IPS-20b (cell line): ENCODE data around the gene GPR87.
A peak's percentile ranks its signal among the peaks of the same experiment; 100 is the strongest.

Source experiments
- H3K27ac ChIP-seq: one replicate; pipeline ENCODE4 v1.5.1; 2013; ENCODE audit warnings: low read length
- H3K27me3 ChIP-seq: 2 replicates; pipeline ENCODE4 v1.6.1; 2013; ENCODE audit warnings: mild to moderate bottlenecking, low read length, inconsistent platforms; ENCODE audit not compliant: insufficient read depth
- H3K36me3 ChIP-seq: 2 replicates; pipeline ENCODE4 v1.6.1; 2013; ENCODE audit warnings: low read depth, mild to moderate bottlenecking, inconsistent platforms, low read length, moderate library complexity; ENCODE audit not compliant: insufficient read depth
- H3K4me1 ChIP-seq: 2 replicates; pipeline ENCODE4 v1.6.1; 2013; ENCODE audit warnings: mild to moderate bottlenecking, control low read depth, inconsistent platforms, low read length, moderate library complexity; ENCODE audit not compliant: insufficient read depth
- H3K4me3 ChIP-seq: 2 replicates; pipeline ENCODE4 v1.5.1; 2013; ENCODE audit warnings: mild to moderate bottlenecking, low read length, inconsistent platforms
- H3K9ac ChIP-seq: 2 replicates; pipeline ENCODE4 v1.6.1; 2013; ENCODE audit warnings: low read depth, mild to moderate bottlenecking, inconsistent platforms, low read length, moderate library complexity
- H3K9me3 ChIP-seq: 2 replicates; pipeline ENCODE4 v1.6.1; 2013; ENCODE audit warnings: mild to moderate bottlenecking, low read depth, low read length, inconsistent platforms; ENCODE audit not compliant: insufficient read depth

The GPR87 gene, protein sequence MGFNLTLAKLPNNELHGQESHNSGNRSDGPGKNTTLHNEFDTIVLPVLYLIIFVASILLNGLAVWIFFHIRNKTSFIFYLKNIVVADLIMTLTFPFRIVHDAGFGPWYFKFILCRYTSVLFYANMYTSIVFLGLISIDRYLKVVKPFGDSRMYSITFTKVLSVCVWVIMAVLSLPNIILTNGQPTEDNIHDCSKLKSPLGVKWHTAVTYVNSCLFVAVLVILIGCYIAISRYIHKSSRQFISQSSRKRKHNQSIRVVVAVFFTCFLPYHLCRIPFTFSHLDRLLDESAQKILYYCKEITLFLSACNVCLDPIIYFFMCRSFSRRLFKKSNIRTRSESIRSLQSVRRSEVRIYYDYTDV

DNA sequence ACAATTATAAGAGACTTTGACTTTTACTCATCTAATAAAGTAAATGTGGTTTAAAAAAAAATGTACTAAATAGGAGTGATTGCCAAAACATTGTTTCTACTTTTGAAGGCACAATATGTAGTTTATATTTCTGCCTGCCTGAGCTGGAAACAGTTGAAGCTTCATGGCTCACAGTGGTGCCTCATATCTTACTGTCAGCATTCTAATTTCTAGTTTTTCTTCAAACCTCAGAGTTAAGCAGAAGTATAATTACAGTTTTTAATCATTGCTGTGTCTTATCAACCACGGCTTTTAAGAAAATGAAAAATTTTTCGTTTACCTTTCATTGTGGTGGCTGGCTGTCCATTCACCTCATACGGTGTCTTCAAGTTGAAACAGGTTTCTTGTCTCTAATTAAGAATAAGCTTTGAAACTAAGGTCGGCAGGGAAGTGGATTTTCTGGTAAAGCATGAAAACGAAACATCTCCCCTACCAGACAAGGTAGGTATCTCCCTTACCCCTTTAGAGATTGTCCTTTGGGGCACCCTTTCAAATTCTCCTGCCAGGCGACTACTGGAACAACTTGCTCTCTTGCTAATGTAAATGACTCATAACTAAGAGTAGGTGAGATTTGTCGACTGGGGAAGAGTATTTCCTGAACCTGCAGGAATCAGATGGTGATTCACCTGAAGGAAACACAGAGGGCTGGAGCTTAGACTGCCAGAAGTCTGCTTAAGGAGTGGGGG, at the start of gene GPR87:
Gene GPR87, minus strand, starts transcription at position 554 of the 725 bp plus-strand sequence. CDS start 16,720 bp downstream, outside the sequence.
- Histone ChIP-seq H3K4me1 (peaks cover 30% of the 10 kb centered on the region), H3K36me3 (no peaks in the 10 kb centered on the region), H3K4me3 (no peak within 1 kb of the TSS), H3K27ac (peak within 1 kb of the TSS; percentile 67), H3K27me3 (no peaks in the 10 kb centered on the region), H3K9ac (no peak within 1 kb of the TSS), H3K9me3 (no peaks in the 10 kb centered on the region)

DNA sequence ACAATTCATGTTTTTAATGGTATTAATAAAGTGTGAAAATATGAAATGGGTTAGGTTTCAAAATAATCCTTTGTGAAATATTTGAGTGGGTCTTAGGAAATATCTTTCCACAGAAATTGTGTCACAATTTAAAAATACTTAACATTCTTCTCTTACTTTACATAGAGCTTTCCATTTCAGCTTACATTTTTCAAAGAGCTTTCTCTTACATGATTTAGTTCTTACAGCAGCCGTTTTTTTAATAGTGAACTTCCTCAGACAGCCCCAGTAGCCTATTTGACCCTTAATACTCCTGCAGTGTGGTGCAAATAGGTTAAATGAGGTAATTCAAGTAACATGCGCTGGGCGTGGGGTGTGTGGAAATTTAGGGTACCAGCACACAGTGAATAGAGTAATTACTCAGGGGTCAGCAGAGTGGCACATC, 46.1 kb upstream of the GPR87 start:
- H3K9me3 ChIP-seq, result no peaks in the 10 kb centered on the region
- no peak overlapping the region for H3K27ac ChIP-seq
- H3K9ac ChIP-seq, result no peak overlapping the region
- peaks cover 15% of the 10 kb centered on the region; the same call in 1 of the 2 replicates for H3K4me1 ChIP-seq
- H3K4me3 ChIP-seq, result no peak overlapping the region
- no peaks in the 10 kb centered on the region for H3K27me3 ChIP-seq
- peaks cover 7% of the 10 kb centered on the region for H3K36me3 ChIP-seq

DNA sequence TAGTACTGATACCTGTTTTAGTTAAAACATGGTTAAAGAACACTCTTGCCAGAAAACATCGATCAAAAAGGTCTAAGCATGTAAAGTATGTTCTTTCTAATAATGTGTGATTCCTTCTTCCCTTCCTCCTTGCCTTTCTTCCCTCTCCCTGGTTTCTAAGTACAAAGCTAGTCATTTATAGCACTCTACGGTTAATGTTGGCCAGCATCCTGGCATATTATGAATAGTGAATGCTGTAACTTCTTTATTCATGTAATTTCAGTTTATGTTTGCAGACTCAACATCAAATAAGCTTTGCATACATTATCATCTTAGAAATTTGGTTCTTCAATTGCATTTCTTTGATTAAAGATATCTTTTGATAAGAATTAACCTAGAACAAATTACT, 40.8 kb upstream of the GPR87 start:
- Histone ChIP-seq H3K9ac (no peak overlapping the region), H3K9me3 (no peaks in the 10 kb centered on the region), H3K27me3 (no peaks in the 10 kb centered on the region), H3K4me1 (no peaks in the 10 kb centered on the region), H3K36me3 (peaks cover 22% of the 10 kb centered on the region), H3K27ac (no peak overlapping the region), H3K4me3 (no peak overlapping the region)

DNA sequence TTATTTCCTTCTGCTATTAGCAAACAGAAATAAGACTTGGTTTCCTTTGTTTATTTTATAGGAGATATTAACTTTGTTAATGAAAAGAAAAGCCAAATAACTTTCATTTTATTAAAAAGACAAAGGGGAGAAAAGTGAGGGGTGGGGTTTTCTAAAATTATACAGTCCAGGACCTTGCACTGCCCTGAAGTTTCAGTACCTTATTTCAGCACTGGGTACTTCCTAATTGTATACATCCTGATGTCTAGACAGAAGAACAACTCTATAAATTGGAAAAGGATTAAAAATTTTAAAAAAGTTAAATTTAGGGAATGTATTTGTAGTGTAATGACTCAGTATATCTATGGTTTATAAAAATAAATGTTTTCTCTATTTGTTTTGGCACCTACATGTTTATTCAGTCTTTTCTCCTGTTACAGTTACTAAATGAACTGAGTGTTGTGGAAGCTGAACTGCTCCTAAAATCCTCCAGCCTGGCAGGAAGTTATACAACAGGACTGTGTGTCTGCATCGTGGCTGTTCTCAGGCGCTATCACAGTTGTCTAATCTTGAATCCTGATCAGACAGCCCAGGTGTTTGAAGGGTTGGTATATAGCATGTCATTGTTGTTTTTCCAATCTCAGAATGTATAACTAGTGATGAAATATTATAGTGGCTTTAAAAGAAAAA, 40.3 kb upstream of the GPR87 start:
- no peaks in the 10 kb centered on the region for H3K9me3 ChIP-seq
- H3K27me3 ChIP-seq, result no peaks in the 10 kb centered on the region
- H3K36me3 ChIP-seq, result peaks cover 19% of the 10 kb centered on the region
- H3K27ac ChIP-seq, result no peak overlapping the region
- H3K4me1 ChIP-seq, result no peaks in the 10 kb centered on the region
- no peak overlapping the region for H3K4me3 ChIP-seq
- no peak overlapping the region for H3K9ac ChIP-seq

DNA sequence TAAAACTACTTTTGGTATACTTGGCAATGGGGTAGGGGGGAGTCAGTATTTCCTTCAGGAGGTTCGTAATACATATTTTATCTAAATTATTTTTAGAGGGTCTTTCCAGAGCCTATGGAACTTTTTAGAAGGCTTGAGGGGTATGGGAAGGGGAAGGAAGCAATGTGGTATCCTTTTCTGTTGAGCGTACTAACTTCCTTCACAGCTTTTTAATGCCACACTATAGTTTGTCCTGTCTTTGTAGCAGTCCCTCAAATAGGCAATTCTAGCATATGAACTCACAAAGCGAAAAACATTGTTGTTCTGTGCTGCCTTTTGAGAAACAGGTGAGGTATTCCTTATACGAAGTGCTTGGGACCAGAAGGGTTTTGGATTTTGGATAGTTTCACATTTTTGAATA, 35.0 kb upstream of the GPR87 start:
- Histone ChIP-seq H3K9me3 (no peaks in the 10 kb centered on the region), H3K4me3 (no peak overlapping the region), H3K36me3 (peaks cover 10% of the 10 kb centered on the region; the same call in 1 of the 2 replicates), H3K4me1 (peaks cover 34% of the 10 kb centered on the region), H3K27ac (no peak overlapping the region), H3K9ac (no peak overlapping the region), H3K27me3 (no peaks in the 10 kb centered on the region)

DNA sequence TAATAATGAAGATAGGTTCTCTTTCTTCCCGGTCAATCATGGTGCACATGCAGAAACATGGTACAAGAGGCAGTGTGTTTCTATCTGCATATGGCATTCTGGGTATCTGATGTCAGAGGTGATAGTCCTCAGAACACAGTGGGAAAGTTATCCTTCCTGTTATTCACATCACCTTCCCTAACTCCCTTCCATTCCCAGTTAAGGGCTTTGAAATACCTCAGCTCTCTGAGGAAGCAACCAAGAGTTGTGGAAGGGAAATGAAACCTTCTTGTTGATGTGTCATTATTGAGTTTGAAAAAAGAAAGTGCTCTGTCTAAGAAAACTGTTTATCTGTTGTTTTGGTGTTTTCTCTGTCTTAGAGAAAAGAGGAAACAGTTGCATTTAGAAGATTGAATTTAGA, 34.6 kb upstream of the GPR87 start:
- no peaks in the 10 kb centered on the region for H3K9me3 ChIP-seq
- H3K36me3 ChIP-seq, result peaks cover 10% of the 10 kb centered on the region; the same call in 1 of the 2 replicates
- H3K4me3 ChIP-seq, result no peak overlapping the region
- no peak overlapping the region for H3K27ac ChIP-seq
- H3K4me1 ChIP-seq, result peaks cover 34% of the 10 kb centered on the region
- no peaks in the 10 kb centered on the region for H3K27me3 ChIP-seq
- H3K9ac ChIP-seq, result no peak overlapping the region

DNA sequence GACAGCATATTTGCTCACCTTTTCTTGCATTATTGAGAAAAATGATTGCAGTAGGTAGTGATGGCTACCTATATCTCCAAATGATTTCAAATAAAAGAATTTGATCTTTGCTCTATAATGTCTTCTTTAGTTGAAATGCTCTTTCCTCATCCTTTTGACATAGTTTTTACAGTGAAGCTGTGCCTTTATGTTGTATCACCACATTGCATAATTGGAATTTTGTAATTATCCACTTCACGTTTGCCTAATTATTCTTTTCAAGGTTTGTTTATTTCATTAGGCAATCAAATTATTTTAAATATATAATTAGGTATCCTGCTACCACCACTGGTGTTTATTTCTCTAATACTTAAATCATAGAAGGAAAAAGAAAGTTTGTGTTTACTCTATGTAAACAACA, 34.0 kb upstream of the GPR87 start:
- H3K9me3 ChIP-seq, result no peaks in the 10 kb centered on the region
- H3K4me1 ChIP-seq, result peaks cover 34% of the 10 kb centered on the region
- H3K4me3 ChIP-seq, result no peak overlapping the region
- H3K9ac ChIP-seq, result no peak overlapping the region
- H3K27ac ChIP-seq, result no peak overlapping the region
- no peaks in the 10 kb centered on the region for H3K27me3 ChIP-seq
- peaks cover 5% of the 10 kb centered on the region; the same call in 1 of the 2 replicates for H3K36me3 ChIP-seq

DNA sequence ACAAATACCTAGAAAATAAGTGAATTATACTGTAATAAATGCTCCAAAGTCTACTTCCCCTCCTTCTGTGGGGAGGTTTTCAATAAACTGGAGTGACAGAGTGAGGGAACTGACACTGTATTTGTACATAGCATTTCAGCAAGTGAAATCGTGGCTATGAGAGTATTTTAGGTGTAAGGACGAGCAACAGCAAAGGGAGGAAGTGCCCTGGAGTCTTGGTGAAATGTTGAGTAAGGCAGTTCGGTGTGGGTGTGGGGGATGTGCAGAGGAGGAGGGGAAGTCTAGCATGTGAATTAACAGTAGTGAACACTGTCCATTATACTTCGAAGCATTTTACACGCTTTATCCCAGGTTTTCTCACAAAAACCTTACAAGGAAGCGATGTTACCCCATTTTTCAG, 30.8 kb upstream of the GPR87 start:
- H3K27me3 ChIP-seq, result no peaks in the 10 kb centered on the region
- H3K9ac ChIP-seq, result no peak overlapping the region
- no peaks in the 10 kb centered on the region for H3K9me3 ChIP-seq
- no peak overlapping the region for H3K27ac ChIP-seq
- H3K4me1 ChIP-seq, result peaks cover 34% of the 10 kb centered on the region
- H3K36me3 ChIP-seq, result no peaks in the 10 kb centered on the region
- H3K4me3 ChIP-seq, result no peak overlapping the region

GRCh38 chr3:151346292-151346691, 29.7 kb upstream of the GPR87 start:
- no peaks in the 10 kb centered on the region for H3K9me3 ChIP-seq
- H3K4me3 ChIP-seq, result no peak overlapping the region
- H3K36me3 ChIP-seq, result no peaks in the 10 kb centered on the region
- H3K4me1 ChIP-seq, result peaks cover 32% of the 10 kb centered on the region
- H3K9ac ChIP-seq, result no peak overlapping the region
- H3K27me3 ChIP-seq, result no peaks in the 10 kb centered on the region
- no peak overlapping the region for H3K27ac ChIP-seq

DNA sequence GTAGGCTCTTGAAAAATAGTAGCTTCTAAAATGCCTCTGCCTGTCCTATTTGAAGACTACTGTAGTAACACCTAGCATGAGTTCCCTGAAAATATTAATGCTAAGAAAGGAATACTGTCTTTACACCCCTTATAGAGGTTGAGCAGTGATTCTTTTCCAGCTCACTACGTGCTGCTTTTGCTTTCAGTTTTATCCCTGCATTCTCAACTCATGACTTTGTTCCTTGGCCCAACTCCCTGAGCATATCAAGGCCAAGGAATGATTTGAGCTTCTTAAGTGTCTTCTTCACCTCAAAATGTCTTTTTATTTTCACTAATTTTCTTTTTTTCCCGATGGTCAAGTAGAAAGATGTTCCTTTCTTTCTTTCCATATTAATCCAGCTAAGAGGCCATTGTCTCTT, 29.2 kb upstream of the GPR87 start:
- Histone ChIP-seq H3K27ac (no peak overlapping the region), H3K4me3 (no peak overlapping the region), H3K9me3 (no peaks in the 10 kb centered on the region), H3K9ac (no peak overlapping the region), H3K4me1 (peaks cover 28% of the 10 kb centered on the region), H3K27me3 (no peaks in the 10 kb centered on the region), H3K36me3 (no peaks in the 10 kb centered on the region)

DNA sequence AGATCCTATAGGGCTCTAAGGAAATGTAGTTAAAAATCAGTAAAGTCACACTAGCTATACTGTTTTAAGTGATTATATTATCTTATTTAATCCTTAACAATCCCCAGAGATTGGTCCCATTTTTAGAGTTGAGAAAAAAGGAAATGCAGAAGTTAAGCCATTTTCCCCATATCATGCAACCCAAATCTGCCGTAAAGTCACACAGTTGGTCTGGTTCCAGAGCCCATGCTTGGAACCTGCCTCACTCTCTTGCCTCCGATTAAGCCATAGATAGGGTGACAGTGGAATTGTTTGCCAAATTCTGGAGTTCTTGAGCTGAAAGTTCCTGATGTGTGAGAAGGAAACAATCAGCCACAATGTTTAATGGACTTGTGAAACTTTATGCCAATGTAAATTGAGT, 15.1 kb upstream of the GPR87 start:
- Histone ChIP-seq H3K9ac (no peak overlapping the region), H3K36me3 (no peaks in the 10 kb centered on the region), H3K27me3 (no peaks in the 10 kb centered on the region), H3K27ac (no peak overlapping the region), H3K4me1 (no peaks in the 10 kb centered on the region), H3K4me3 (no peak overlapping the region), H3K9me3 (no peaks in the 10 kb centered on the region)
